HUES64 (cell line): ENCODE data around the gene RAB32.
"Not testable (repeated sequence)": the region's sequence is repeated elsewhere in the genome, so short reads cannot be mapped to it uniquely, and the experiment has no call there.

Experiments
- H3K27ac ChIP-seq: 2 replicates; pipeline ENCODE4 v1.7.0; 2013; ENCODE audit warnings: low read depth, low read length, inconsistent platforms
- H3K27me3 ChIP-seq: 2 replicates; pipeline ENCODE4 v1.6.1; 2013; ENCODE audit warnings: mild to moderate bottlenecking, low read length; ENCODE audit not compliant: insufficient read depth
- H3K36me3 ChIP-seq: 2 replicates; pipeline ENCODE4 v1.6.1; 2013; ENCODE audit warnings: mild to moderate bottlenecking, low read length; ENCODE audit not compliant: insufficient read depth
- H3K4me1 ChIP-seq: 2 replicates; pipeline ENCODE4 v1.6.1; 2013; ENCODE audit warnings: mild to moderate bottlenecking, low read length, moderate library complexity; ENCODE audit not compliant: insufficient read depth
- H3K4me3 ChIP-seq: 2 replicates; pipeline ENCODE4 v1.5.1; 2013; ENCODE audit warnings: mild to moderate bottlenecking, low read length, moderate library complexity
- H3K9ac ChIP-seq: 2 replicates; pipeline ENCODE4 v1.6.1; 2013; ENCODE audit warnings: mild to moderate bottlenecking, low read depth, low read length
- H3K9me3 ChIP-seq: 2 replicates; pipeline ENCODE4 v1.6.1; 2013; ENCODE audit warnings: low read depth, low read length; ENCODE audit not compliant: insufficient read depth
- WGBS: fragments of 150-250, 120-280 bp; methylation state at CpG from one replicate; pipeline ENCODE4 v1.1.7; 2013; ENCODE audit warnings: missing lambda C conversion rate; 5-methylcytosine and 5-hydroxymethylcytosine counted together

Gene RAB32

GRCh38 chr6:146547889-146548288 lies 4.3 kb downstream of the RAB32 start:
- H3K27ac ChIP-seq, result no peak overlapping the region
- WGBS, result 100% methylated on average over 1 of the region's 2 CpGs

GRCh38 chr6:146548898-146549374 lies 5.3 kb downstream of the RAB32 start:
- no peak overlapping the region for H3K4me3 ChIP-seq

More at GRCh38 chr6:146547889-146548288, 4.3 kb downstream of the RAB32 start:
- no peak overlapping the region for H3K4me3 ChIP-seq
- no peaks in the 10 kb centered on the region for H3K27me3 ChIP-seq
- no peak overlapping the region for H3K9ac ChIP-seq
- H3K4me1 ChIP-seq, result peaks cover 15% of the 10 kb centered on the region; the same call in 1 of the 2 replicates
- H3K9me3 ChIP-seq, result no peaks in the 10 kb centered on the region
- H3K36me3 ChIP-seq, result peaks cover 20% of the 10 kb centered on the region; the same call in 1 of the 2 replicates

GRCh38 chr6:146550911-146551310 lies 7.3 kb downstream of the RAB32 start:
- no peak overlapping the region for H3K27ac ChIP-seq
- H3K9ac ChIP-seq, result no peak overlapping the region
- 94% methylated on average over 5 of the region's 6 CpGs for WGBS
- H3K4me1 ChIP-seq, result peaks cover 5% of the 10 kb centered on the region; the same call in 1 of the 2 replicates
- H3K9me3 ChIP-seq, result no peaks in the 10 kb centered on the region
- H3K36me3 ChIP-seq, result peaks cover 37% of the 10 kb centered on the region
- no peak overlapping the region for H3K4me3 ChIP-seq
- H3K27me3 ChIP-seq, result no peaks in the 10 kb centered on the region

More at GRCh38 chr6:146548898-146549374, 5.3 kb downstream of the RAB32 start:
- H3K9me3 ChIP-seq, result no peaks in the 10 kb centered on the region
- peaks cover 20% of the 10 kb centered on the region; the same call in 1 of the 2 replicates for H3K36me3 ChIP-seq
- H3K27ac ChIP-seq, result no peak overlapping the region
- WGBS, result no CpG with 5 or more reads among the region's 2 CpGs
- H3K4me1 ChIP-seq, result peaks cover 15% of the 10 kb centered on the region; the same call in 1 of the 2 replicates
- no peak overlapping the region for H3K9ac ChIP-seq
- H3K27me3 ChIP-seq, result no peaks in the 10 kb centered on the region

GRCh38 chr6:146551545-146551944 lies 7.9 kb downstream of the RAB32 start:
- 97% methylated on average over 7 of the region's 7 CpGs for WGBS
- H3K36me3 ChIP-seq, result peaks cover 37% of the 10 kb centered on the region
- no peak overlapping the region for H3K4me3 ChIP-seq
- no peaks in the 10 kb centered on the region for H3K9me3 ChIP-seq
- H3K27me3 ChIP-seq, result no peaks in the 10 kb centered on the region
- H3K9ac ChIP-seq, result no peak overlapping the region
- H3K27ac ChIP-seq, result no peak overlapping the region
- H3K4me1 ChIP-seq, result no peaks in the 10 kb centered on the region

GRCh38 chr6:146553377-146554135 lies 9.9 kb downstream of the RAB32 start:
- H3K27me3 ChIP-seq, result no peaks in the 10 kb centered on the region
- H3K4me3 ChIP-seq, result no peak overlapping the region
- H3K9me3 ChIP-seq, result no peaks in the 10 kb centered on the region
- H3K36me3 ChIP-seq, result peaks cover 37% of the 10 kb centered on the region
- WGBS, result 96% methylated on average over 7 of the region's 7 CpGs
- no peak overlapping the region for H3K27ac ChIP-seq
- no peaks in the 10 kb centered on the region for H3K4me1 ChIP-seq
- no peak overlapping the region for H3K9ac ChIP-seq

GRCh38 chr6:146560607-146561006 lies 17.0 kb downstream of the RAB32 start:
- Histone ChIP-seq H3K4me3 (no peak overlapping the region), H3K27ac (no peak overlapping the region), H3K9ac (no peak overlapping the region), H3K9me3 (no peaks in the 10 kb centered on the region), H3K4me1 (no peaks in the 10 kb centered on the region), H3K27me3 (no peaks in the 10 kb centered on the region), H3K36me3 (peaks cover under 1% of the 10 kb centered on the region; the same call in 1 of the 2 replicates)
- WGBS, result no CpG with 5 or more reads among the region's 1 CpG

GRCh38 chr6:146566661-146567060 lies 23.0 kb downstream of the RAB32 start:
- H3K27me3 ChIP-seq, H3K4me3 ChIP-seq, H3K4me1 ChIP-seq, H3K27ac ChIP-seq, H3K9me3 ChIP-seq, H3K36me3 ChIP-seq, H3K9ac ChIP-seq: not testable (repeated sequence)
- WGBS, result 89% methylated on average over 2 of the region's 2 CpGs

- not testable (repeated sequence) for H3K27ac ChIP-seq, H3K9me3 ChIP-seq, H3K4me3 ChIP-seq, H3K4me1 ChIP-seq, H3K9ac ChIP-seq, H3K27me3 ChIP-seq, H3K36me3 ChIP-seq
- WGBS, result 100% methylated on average over 3 of the region's 3 CpGs
These were observed 25.0 kb downstream of the RAB32 start for GRCh38 chr6:146568619-146569018.

GRCh38 chr6:146574211-146574610 lies 30.6 kb downstream of the RAB32 start:
- 100% methylated on average over 1 of the region's 1 CpG for WGBS
- no peaks in the 10 kb centered on the region for H3K36me3 ChIP-seq
- H3K9me3 ChIP-seq, result no peaks in the 10 kb centered on the region; the same call in 1 of the 2 replicates
- H3K27ac ChIP-seq, result no peak overlapping the region
- H3K4me1 ChIP-seq, result no peaks in the 10 kb centered on the region
- no peak overlapping the region for H3K4me3 ChIP-seq
- H3K27me3 ChIP-seq, result no peaks in the 10 kb centered on the region
- H3K9ac ChIP-seq, result no peak overlapping the region

- no peaks in the 10 kb centered on the region; the same call in 1 of the 2 replicates for H3K9me3 ChIP-seq
- no peak overlapping the region for H3K4me3 ChIP-seq
- H3K36me3 ChIP-seq, result no peaks in the 10 kb centered on the region
- no peak overlapping the region for H3K9ac ChIP-seq
- H3K4me1 ChIP-seq, result no peaks in the 10 kb centered on the region
- no peaks in the 10 kb centered on the region for H3K27me3 ChIP-seq
- no peak overlapping the region for H3K27ac ChIP-seq
These were observed 34.4 kb downstream of the RAB32 start for GRCh38 chr6:146578054-146578453.

GRCh38 chr6:146581968-146582367 lies 38.3 kb downstream of the RAB32 start:
- Histone ChIP-seq H3K9ac (no peak overlapping the region), H3K36me3 (no peaks in the 10 kb centered on the region), H3K27me3 (no peaks in the 10 kb centered on the region), H3K4me3 (no peak overlapping the region), H3K9me3 (no peaks in the 10 kb centered on the region), H3K4me1 (no peaks in the 10 kb centered on the region), H3K27ac (no peak overlapping the region)
- WGBS, result 80% methylated on average over 1 of the region's 1 CpG
